Activated CD8-positive, alpha-beta memory T cell treated with anti-CD3 and anti-CD28 coated beads for 48 hours (primary cell): ENCODE measurements around the gene APOL4.
"Not testable (repeated sequence)": the region's sequence is repeated elsewhere in the genome, so short reads cannot be mapped to it uniquely, and the experiment has no call there.

ENCODE experiments used
- DNase-seq, 3 experiments: peaks; one replicate each; pipeline ENCODE4 v3.0.0-alpha.2; 2020; ENCODE audit warnings: low read depth in 2 of 3, low spot score in 2 of 3

The APOL4 gene

GRCh38 chr22:36201630-36202319 is at the start of gene APOL4:
Gene APOL4, minus strand, starts transcription at chr22:36201809. Its CDS starts 75 bp downstream, at chr22:36201734.
- no peak for DNase-seq

DNA sequence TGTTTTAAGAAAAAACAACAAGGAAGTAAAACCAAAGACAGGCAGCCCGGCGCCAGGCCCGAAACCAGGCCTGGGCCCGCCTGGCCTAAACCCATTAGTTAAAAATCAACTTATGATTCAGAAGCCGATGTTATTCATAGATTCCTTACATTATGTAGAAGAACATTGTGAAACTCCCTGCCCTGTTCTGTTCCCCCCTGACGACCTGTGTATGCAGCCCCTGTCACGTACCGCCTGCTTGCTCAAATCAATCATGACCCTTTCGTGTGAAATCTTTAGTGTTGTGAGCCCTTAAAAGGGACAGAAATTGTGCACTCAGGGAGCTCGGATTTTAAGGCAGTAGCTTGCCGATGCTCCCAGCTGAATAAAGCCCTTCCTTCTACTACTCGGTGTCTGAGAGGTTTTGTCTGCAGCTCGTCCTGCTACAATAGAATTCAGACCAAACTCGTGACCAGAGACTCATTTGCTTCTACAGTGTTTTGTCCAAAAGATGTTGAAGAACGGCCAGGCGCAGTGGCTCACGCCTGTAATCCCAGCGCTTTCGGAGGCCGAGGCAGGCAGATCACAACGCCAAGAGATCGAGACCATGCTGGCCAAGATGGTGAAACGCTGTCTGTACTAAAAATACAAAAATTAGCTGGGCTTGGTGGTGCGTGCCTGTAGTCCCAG is 48.8 kb upstream of the APOL4 start:
- not testable (repeated sequence) for DNase-seq

DNA sequence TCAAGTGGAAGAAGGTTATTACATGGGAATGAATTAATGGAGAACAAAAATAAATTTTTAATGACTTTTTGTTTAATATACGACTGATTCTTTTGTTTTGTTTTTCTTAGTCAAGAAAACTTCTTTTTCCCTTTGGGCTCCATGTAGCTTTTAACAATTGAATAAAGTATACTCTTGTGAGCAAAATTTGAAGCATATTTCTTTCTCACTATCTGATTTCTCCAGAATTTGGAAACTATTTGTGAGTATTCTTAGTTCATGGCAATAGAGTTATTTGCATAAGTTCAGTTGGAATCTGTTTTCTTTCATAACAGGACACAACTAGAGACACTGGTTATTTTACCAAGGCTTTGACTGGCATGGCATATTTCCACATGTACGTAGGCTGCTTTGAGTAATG is 47.6 kb upstream of the APOL4 start:
- DNase-seq = no peak

- DNase-seq = no peak
Observed at GRCh38 chr22:36247955-36248354, 46.3 kb upstream of the APOL4 start.

- DNase-seq = no peak
Observed at GRCh38 chr22:36246718-36247117, 45.1 kb upstream of the APOL4 start.

GRCh38 chr22:36245805-36246356 is 44.3 kb upstream of the APOL4 start:
- no peak for DNase-seq

GRCh38 chr22:36244522-36245391 is 43.1 kb upstream of the APOL4 start:
- no peak for DNase-seq

DNA sequence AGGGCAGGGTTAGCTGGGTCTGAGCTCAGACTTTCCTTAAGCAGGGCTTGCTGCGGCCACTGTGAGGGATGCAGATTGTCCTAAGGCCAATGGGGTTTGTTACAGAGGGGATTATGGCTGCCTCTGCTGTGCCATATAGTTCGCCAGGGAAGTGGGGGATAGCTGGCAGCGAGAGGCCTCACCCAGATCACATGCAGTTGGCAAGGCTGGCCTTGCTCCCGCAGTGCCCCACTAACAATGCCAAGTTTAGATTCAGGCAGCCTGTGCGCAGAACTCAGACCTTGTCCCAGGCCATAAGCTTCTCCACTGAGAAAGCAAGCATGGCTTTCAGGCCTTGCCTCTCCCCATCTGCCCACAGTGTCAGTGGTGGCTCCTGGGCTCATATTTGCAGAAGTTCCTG is 42.4 kb upstream of the APOL4 start:
- no peak for DNase-seq

DNA sequence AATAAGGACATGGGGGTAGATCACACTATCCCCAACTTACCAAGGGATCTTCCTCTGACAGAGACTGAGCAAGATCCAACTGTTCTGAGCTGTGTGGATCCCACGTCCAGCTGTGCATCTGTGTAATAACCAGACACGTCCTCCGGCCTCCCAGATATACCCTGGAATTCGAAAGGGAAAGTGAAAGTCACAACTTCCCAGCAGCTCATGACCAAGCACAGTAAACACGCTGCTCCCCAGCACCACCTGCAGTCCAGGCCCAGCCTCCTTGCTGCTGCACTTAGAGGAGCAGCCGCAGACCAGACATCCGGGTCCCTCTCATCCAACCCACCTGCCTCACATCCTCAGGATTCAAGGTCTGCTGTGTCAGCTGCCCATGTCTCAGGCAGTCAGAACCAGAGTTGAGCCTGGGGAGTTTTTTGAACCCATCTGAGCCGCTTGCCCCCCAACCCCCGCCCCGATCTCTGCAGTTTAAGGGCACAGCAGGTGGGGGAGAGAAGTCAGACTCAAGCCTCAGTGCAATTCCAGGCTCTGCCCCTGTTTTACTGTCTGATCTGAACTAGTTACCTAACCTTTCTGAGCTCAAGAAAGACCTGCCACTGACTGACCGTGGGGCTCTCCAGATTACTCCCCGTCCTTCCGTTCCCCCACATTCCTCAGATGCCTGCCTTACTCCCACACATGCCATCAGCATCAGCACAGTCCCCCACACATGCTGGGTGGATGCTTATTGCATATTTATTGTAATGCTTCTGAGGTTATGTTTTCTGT is 38.0 kb upstream of the APOL4 start, which contains the start of gene APOL2:
APOL2 (minus strand) TSS at position 127 of the 771 bp plus-strand sequence. CDS start 6,365 bp downstream, outside the sequence.
- peak in 2 of 3 experiments; percentile 57 to 60 for DNase-seq

DNA sequence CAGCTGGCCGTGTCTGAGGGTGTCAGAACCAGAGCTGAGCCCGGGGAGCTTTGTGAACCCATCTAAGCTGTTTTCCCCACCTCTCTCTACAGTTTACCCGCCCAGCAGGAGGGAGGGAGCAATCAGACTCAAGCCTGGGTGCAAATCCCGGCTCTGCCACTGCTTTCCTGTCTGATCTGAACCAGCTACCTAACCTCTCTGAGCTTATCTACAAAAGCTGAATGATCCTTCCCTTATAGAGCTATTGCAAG is 37.5 kb upstream of the APOL4 start:
- DNase-seq = no peak

DNA sequence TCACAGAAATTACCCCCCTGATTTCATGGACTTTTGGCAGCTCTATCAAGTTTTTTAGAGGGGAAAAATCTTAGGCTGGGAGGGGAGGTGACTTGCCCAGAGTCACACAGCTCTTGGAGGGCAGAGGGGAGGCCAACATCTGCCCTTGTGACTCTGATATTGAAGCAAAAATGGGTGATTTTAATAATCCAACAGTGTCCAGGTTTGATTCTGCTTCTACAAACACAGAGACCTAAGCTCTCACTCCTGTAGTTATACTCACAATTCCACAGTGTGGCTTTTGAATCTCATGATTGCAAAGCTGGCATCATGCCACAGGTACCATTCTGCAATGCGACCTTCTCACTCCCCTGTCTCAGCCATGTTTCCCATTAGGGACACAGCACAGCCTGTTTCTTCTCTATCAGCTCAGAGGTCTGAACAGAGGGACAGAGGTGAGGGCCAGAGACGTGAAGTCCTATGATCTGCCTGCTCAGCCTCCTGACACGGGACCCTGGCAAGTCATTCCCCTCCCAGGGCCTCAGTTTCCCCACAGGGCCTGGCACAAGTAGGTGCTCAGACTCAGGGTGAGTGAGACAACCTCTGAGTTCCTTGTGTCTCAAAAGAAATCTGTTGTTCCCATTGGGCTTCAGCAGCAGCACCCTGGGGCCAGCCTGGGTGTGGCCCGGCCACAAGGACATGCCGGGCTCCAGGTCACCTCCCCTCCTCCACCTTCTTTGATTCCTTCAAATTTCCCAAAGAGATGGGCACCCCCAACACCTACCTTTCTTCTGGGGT is 37.0 kb upstream of the APOL4 start:
- no peak for DNase-seq

GRCh38 chr22:36237462-36238372 is 36.1 kb upstream of the APOL4 start:
- DNase-seq = no peak

DNA sequence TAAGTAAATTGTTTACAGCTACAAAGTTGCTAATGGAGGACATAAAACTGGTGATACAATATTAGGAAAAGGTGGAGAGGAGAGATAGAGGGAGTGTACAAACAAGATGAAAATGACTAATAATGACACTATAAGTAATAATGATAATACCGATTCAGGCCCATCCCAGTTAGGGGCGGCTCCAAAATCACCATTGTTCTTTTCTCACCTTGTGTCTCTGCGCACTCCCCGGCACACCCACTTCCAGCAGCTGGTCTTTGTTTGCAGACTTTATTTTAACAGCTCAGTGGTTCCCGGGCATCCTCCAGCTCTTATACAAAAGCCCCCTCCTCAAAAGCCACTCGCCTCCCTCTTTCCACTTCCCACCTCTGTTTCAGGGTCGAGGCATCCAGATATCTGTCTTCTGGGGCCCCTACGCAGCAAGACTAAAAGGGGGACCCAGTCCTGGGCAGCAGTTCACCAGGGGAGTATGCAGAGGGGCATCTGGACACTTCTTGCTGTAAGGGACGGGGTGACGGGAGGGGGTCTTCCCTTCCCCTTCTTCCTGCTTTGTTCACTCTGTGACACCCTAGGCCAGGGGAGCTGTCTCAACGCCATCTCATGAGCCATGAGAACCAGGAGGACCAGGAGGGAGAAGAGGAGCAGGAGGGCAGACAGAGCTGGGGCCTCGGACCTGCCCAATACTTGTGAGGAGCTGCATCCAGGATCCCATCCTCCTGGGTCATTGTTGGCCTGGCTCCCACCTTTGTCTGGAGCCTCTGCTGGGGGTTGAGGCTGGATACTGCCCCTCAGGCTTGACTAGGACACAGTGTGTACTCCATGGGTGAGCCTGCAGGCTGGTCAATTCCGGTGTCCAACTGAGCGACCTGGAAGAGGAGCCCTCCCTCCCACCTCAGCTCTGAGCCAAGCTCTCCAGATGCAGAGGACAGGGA is 35.0 kb upstream of the APOL4 start:
- no peak for DNase-seq

DNA sequence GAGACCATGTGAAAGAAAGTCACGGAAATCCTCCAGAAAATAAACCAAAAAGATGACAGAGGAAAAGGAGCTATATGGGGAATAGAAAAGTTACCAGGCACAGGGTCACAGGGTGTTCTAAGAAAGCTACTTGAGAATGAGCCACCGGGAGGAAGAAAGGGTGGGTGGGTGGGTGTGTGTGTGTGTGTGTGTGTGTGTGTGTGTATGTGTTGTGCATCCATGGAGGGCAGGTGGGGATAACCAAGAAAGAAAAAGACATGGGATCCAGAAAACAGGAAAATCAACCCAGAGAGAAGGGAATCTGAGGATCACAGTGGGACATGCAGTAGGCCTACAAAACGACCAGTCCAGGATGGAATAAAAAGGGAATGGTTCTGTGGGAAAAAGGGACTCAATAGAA is 34.0 kb upstream of the APOL4 start:
- DNase-seq = no peak

DNA sequence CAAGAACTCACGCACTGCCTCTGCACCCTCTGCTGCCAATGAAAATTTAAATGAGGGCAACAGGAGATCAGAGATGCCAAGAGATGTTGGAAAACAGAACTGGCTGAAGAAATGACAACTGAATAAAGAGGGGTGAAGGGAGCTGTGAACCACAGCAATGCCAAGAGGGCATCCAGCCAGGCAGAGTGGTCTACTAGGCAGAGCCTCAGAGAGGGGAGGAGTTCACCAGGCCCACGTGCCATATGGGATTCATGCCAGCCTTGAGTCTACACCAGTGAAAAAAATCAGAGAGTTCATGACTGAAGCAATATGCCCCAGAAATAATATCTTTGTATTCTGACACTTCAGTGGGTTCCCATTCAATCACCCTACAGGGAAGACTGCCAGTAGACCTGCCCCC is 33.3 kb upstream of the APOL4 start:
- no peak for DNase-seq

- no peak for DNase-seq
Observed at GRCh38 chr22:36234213-36234612, 32.6 kb upstream of the APOL4 start.

GRCh38 chr22:36233796-36234195 is 32.2 kb upstream of the APOL4 start:
- no peak for DNase-seq
